Measurements from ENCODE around the gene NRXN2.

The NRXN2 gene

DNA sequence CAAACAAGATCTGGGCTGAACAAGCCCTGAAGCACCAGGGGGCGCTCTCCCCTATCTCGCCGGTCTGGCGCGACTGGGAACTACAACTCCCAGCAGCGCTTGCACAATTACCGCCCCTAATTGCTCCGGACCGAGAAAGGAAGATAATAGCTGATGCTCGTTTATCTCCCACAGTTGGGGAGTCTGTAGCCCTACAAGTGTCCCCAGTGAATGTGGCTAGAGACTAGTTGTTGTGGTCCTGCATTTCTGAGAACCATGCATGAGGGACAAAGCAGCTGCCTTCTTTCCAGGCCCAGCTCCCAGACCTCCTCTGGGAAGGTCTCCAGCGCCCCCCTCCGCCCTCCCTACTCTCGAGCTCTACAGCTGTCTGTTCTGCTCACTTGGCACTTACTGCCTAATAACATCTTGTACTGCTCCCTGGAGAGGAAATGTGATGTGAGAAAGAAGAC, 34.4 kb downstream of the NRXN2 start:
- ChIA-PET CTCF (interaction anchor here (0.5 to 2.8 kb wide), 64 partner anchors 9 to 1621 kb away, joined by 3 to 53 read pairs (median 4); partner anchors contain the start of genes NRXN2, RASGRP2 and SF1), POLR2A (interaction anchor here (0.5 to 1.0 kb wide), 4 partner anchors 15 to 1925 kb away, joined by 3 to 4 read pairs (median 4); no protein-coding TSS in a partner anchor)
- Histone ChIP-seq H3K4me1 (ENCODE audit: control insufficient read depth, insufficient read depth, low read length) (no peaks in the 10 kb centered on the region), H3K36me3 (ENCODE audit: control insufficient read depth in 2 of 2, insufficient read depth in 1 of 2, low read length in 2 of 2) (no peaks in the 10 kb centered on the region), H3K9me3 (ENCODE audit: control insufficient read depth, insufficient read depth, low read depth, low read length) (no peaks in the 10 kb centered on the region), H3K4me3 (ENCODE audit: low read depth, low read length) (peak overlapping the region; percentile 52), H3K27ac (ENCODE audit: extremely low read depth, low read depth, low read length) (no peak overlapping the region)
- peak; percentile 46; the same call in 1 of the 2 replicates for TF ChIP-seq ZBTB20 (tag by site-specific recombination; IDR thresholded peaks at IDR 0.05)
- no peak for TF ChIP-seq ZNF514 (tag by site-specific recombination; IDR thresholded peaks at IDR 0.05)
- TF ChIP-seq ZNF76 (tag by site-specific recombination; IDR thresholded peaks at IDR 0.05; ENCODE audit: borderline replicate concordance, low read depth), result peak; percentile 94
- TF ChIP-seq, protein P1, sequence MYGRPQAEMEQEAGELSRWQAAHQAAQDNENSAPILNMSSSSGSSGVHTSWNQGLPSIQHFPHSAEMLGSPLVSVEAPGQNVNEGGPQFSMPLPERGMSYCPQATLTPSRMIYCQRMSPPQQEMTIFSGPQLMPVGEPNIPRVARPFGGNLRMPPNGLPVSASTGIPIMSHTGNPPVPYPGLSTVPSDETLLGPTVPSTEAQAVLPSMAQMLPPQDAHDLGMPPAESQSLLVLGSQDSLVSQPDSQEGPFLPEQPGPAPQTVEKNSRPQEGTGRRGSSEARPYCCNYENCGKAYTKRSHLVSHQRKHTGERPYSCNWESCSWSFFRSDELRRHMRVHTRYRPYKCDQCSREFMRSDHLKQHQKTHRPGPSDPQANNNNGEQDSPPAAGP (tag by site-specific recombination; IDR thresholded peaks at IDR 0.05), result peak; percentile 48; the same call in 1 of the 2 replicates
- TF ChIP-seq, protein P2, sequence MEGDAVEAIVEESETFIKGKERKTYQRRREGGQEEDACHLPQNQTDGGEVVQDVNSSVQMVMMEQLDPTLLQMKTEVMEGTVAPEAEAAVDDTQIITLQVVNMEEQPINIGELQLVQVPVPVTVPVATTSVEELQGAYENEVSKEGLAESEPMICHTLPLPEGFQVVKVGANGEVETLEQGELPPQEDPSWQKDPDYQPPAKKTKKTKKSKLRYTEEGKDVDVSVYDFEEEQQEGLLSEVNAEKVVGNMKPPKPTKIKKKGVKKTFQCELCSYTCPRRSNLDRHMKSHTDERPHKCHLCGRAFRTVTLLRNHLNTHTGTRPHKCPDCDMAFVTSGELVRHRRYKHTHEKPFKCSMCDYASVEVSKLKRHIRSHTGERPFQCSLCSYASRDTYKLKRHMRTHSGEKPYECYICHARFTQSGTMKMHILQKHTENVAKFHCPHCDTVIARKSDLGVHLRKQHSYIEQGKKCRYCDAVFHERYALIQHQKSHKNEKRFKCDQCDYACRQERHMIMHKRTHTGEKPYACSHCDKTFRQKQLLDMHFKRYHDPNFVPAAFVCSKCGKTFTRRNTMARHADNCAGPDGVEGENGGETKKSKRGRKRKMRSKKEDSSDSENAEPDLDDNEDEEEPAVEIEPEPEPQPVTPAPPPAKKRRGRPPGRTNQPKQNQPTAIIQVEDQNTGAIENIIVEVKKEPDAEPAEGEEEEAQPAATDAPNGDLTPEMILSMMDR (tag by site-specific recombination; IDR thresholded peaks at IDR 0.05), result peak; percentile 92
- peak; percentile 86 for TF ChIP-seq KLF8 (tag by site-specific recombination; IDR thresholded peaks at IDR 0.05)
- no peak for TF ChIP-seq ZNF23 (tag by site-specific recombination; IDR thresholded peaks at IDR 0.05; ENCODE audit: borderline replicate concordance)
- no peak for TF ChIP-seq TCF7L2 (IDR thresholded peaks at IDR 0.05; ENCODE audit: borderline replicate concordance, low read depth, low read length)
- peak; percentile 59 for TF ChIP-seq ZNF629 (tag by site-specific recombination; IDR thresholded peaks at IDR 0.05)
- TF ChIP-seq ZNF433 (tag by site-specific recombination; IDR thresholded peaks at IDR 0.05; ENCODE audit: low read depth), result no peak
- no peak for TF ChIP-seq OVOL3 (tag by site-specific recombination; IDR thresholded peaks at IDR 0.05)
- TF ChIP-seq ZNF132 (tag by site-specific recombination; IDR thresholded peaks at IDR 0.05; ENCODE audit: borderline replicate concordance), result no peak
- TF ChIP-seq ZXDB (tag by site-specific recombination; IDR thresholded peaks at IDR 0.05), result peak; percentile 87
- no peak for TF ChIP-seq ZNF140 (tag by site-specific recombination; IDR thresholded peaks at IDR 0.05)
- peak; percentile 54; the same call in 1 of the 2 replicates for TF ChIP-seq ZNF366 (tag by site-specific recombination; conservative IDR thresholded peaks at IDR 0.05)
- TF ChIP-seq, protein P3, sequence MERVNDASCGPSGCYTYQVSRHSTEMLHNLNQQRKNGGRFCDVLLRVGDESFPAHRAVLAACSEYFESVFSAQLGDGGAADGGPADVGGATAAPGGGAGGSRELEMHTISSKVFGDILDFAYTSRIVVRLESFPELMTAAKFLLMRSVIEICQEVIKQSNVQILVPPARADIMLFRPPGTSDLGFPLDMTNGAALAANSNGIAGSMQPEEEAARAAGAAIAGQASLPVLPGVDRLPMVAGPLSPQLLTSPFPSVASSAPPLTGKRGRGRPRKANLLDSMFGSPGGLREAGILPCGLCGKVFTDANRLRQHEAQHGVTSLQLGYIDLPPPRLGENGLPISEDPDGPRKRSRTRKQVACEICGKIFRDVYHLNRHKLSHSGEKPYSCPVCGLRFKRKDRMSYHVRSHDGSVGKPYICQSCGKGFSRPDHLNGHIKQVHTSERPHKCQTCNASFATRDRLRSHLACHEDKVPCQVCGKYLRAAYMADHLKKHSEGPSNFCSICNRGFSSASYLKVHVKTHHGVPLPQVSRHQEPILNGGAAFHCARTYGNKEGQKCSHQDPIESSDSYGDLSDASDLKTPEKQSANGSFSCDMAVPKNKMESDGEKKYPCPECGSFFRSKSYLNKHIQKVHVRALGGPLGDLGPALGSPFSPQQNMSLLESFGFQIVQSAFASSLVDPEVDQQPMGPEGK (tag by site-specific recombination; IDR thresholded peaks at IDR 0.05), result peak; percentile 74
- no peak for TF ChIP-seq ZNF423 (tag by site-specific recombination; IDR thresholded peaks at IDR 0.05)
- TF ChIP-seq ZNF211 (tag by site-specific recombination; IDR thresholded peaks at IDR 0.05; ENCODE audit: low read depth), result no peak
- TF ChIP-seq ZBTB8A (tag by site-specific recombination; IDR thresholded peaks at IDR 0.05), result peak; percentile 52; the same call in 1 of the 2 replicates
- TF ChIP-seq ZNF626 (tag by site-specific recombination; IDR thresholded peaks at IDR 0.05), result no peak
- no peak for TF ChIP-seq ZNF37A (tag by site-specific recombination; IDR thresholded peaks at IDR 0.05)
- peak; percentile 30; the same call in 1 of the 2 replicates for TF ChIP-seq ZNF664 (tag by site-specific recombination; IDR thresholded peaks at IDR 0.05)
- peak; percentile 84 for TF ChIP-seq IKZF3 (tag by site-specific recombination; IDR thresholded peaks at IDR 0.05)
- no peak for TF ChIP-seq ZFP37 (tag by site-specific recombination; IDR thresholded peaks at IDR 0.05)
- no peak for TF ChIP-seq ZNF830 (tag by site-specific recombination; IDR thresholded peaks at IDR 0.05; ENCODE audit: low read depth)
- TF ChIP-seq YY2 (tag by site-specific recombination; IDR thresholded peaks at IDR 0.05), result peak; percentile 34; the same call in 1 of the 2 replicates
- TF ChIP-seq, protein P4, sequence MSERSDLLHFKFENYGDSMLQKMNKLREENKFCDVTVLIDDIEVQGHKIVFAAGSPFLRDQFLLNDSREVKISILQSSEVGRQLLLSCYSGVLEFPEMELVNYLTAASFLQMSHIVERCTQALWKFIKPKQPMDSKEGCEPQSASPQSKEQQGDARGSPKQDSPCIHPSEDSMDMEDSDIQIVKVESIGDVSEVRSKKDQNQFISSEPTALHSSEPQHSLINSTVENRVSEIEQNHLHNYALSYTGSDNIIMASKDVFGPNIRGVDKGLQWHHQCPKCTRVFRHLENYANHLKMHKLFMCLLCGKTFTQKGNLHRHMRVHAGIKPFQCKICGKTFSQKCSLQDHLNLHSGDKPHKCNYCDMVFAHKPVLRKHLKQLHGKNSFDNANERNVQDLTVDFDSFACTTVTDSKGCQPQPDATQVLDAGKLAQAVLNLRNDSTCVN (tag by site-specific recombination; optimal IDR thresholded peaks at IDR 0.05), result peak; percentile 16
- TF ChIP-seq ZNF155 (tag by site-specific recombination; IDR thresholded peaks at IDR 0.05), result no peak
- no peak for TF ChIP-seq ZBTB21 (tag by site-specific recombination; IDR thresholded peaks at IDR 0.05)
- TF ChIP-seq YY1 (tag by site-specific recombination; IDR thresholded peaks at IDR 0.05), result 0 out of 2 replicates have a peak, but pooled peaks have one; percentile 17
- peak; percentile 59; the same call in 1 of the 2 replicates for TF ChIP-seq SCRT2 (tag by site-specific recombination; IDR thresholded peaks at IDR 0.05)
- peak; percentile 91 for TF ChIP-seq SP3 (tag by site-specific recombination; IDR thresholded peaks at IDR 0.05)
- TF ChIP-seq ZNF707 (tag by site-specific recombination; IDR thresholded peaks at IDR 0.05), result no peak
- TF ChIP-seq ZNF266 (tag by site-specific recombination; IDR thresholded peaks at IDR 0.05; ENCODE audit: low read depth), result no peak
- TF ChIP-seq TRIM28 (IDR thresholded peaks at IDR 0.05; ENCODE audit: borderline replicate concordance, low read length), result peak; percentile 78
- TF ChIP-seq ZNF335 (tag by site-specific recombination; conservative IDR thresholded peaks at IDR 0.05), result peak; percentile 98
